Measurements from ENCODE around the gene SLC2A5. TPM values are rescaled to one million over a fixed set of nuclear protein-coding genes. Genes with fewer than 3 reads are reported as not detected.

Gene SLC2A5
- total and polyA plus RNA-seq, 2 of the 4 experiments (the other 2 are of a cell fraction): 0.03 to 0.18 TPM

GRCh38 chr1:9050803-9051202, 18.6 kb downstream of the SLC2A5 start:
- dilution Hi-C loops (cut with HindIII; ENCODE audit: low sequenced_read_pairs, unreplicated experiment) (no loop called here), in situ Hi-C loops (cut with MboI; ENCODE audit: low sequenced_read_pairs) (no loop called here), intact Hi-C loops (cut with micrococcal nuclease) (no loop called here)
- Histone ChIP-seq H3K18ac (ENCODE audit: low read depth, low read length) (no peak overlapping the region), H2AK9ac (replicated peaks; ENCODE audit: low read depth, low read length, poor library complexity) (no peak overlapping the region), H3K36me3 (ENCODE audit: control insufficient read depth, insufficient read depth, low read length) (no peaks in the 10 kb centered on the region), H2BK120ac (ENCODE audit: low read depth, low read length) (no peak overlapping the region), H2AFZ (replicated peaks; ENCODE audit: low read length, poor library complexity) (no peak overlapping the region), H2BK20ac (ENCODE audit: low read depth, low read length) (no peak overlapping the region), H3K4ac (ENCODE audit: low read depth, low read length) (no peak overlapping the region), H2BK15ac (ENCODE audit: low read depth, low read length) (no peak overlapping the region), H4K20me1 (ENCODE audit: insufficient read depth, low read length) (no peaks in the 10 kb centered on the region), H2BK5ac (ENCODE audit: low read depth, low read length, poor library complexity, severe bottlenecking) (no peak overlapping the region), H3K9me1 (ENCODE audit: insufficient read depth, low read length) (no peaks in the 10 kb centered on the region), H4K8ac (ENCODE audit: low read depth in 2 of 2, low read length in 2 of 2) (no peak overlapping the region), H3K23ac (ENCODE audit: low read depth, low read length) (no peak overlapping the region), H3K4me3 (ENCODE audit: insufficient read depth, low read depth, low read length) (no peak overlapping the region), H3K9ac (ENCODE audit: low read depth, low read length) (no peak overlapping the region), H3K14ac (replicated peaks; ENCODE audit: low read depth, low read length) (no peak overlapping the region), H3K56ac (ENCODE audit: extremely low read depth, insufficient read depth, low read length) (no peak overlapping the region), H3K4me2 (ENCODE audit: low read depth, low read length) (no peak overlapping the region), H4K5ac (ENCODE audit: low read depth, low read length) (no peak overlapping the region), H3K9me3 (ENCODE audit: control insufficient read depth, insufficient read depth, low read length) (no peaks in the 10 kb centered on the region), H4K91ac (ENCODE audit: insufficient read depth, low read depth, low read length) (no peak overlapping the region), H2AK5ac (ENCODE audit: low read depth, low read length) (no peak overlapping the region), H3K27me3 (ENCODE audit: control insufficient read depth, insufficient read depth, low read length) (peaks cover 39% of the 10 kb centered on the region), H3K4me1 (ENCODE audit: control insufficient read depth, insufficient read depth, low read length) (no peaks in the 10 kb centered on the region), H3K79me1 (ENCODE audit: low read depth in 1 of 2, low read length in 2 of 2) (no peaks in the 10 kb centered on the region), H3K27ac (ENCODE audit: insufficient read depth, low read length) (no peak overlapping the region)
- BruUV-seq (replicated peaks): no TSS peak
- no peak for DNase-seq
- ChIA-PET POLR2A (ENCODE audit: unreplicated experiment) (no interaction called here), CTCF (no interaction called here)
- TF ChIP-seq RCOR1 (IDR thresholded peaks at IDR 0.05; ENCODE audit: insufficient replicate concordance, low read length) (no peak), MXI1 (IDR thresholded peaks at IDR 0.05; ENCODE audit: borderline replicate concordance, low read depth, low read length) (no peak)
- no peak for ATAC-seq (ENCODE audit: low read depth)
- no CpG with 5 or more reads among the region's 3 CpGs for WGBS, 2 experiments (ENCODE audit: extremely low coverage in 2 of 2, insufficient read length in 1 of 2)
